ENCODE measurements around the gene DTHD1. TPM values are rescaled to one million over a fixed set of nuclear protein-coding genes. Genes with fewer than 3 reads are reported as not detected.
A peak's percentile ranks its signal among the peaks of the same experiment; 100 is the strongest.

Gene DTHD1
- total RNA-seq, 1 donor, result not detected

GRCh38 chr4:36283912-36284465 lies 2.6 kb downstream of the DTHD1 start:
- peak; percentile 3 for DNase-seq (ENCODE audit: low read depth)
- H3K4me3 ChIP-seq (ENCODE audit: low read depth, low read length), result no peak overlapping the region
- TF ChIP-seq, protein P1, sequence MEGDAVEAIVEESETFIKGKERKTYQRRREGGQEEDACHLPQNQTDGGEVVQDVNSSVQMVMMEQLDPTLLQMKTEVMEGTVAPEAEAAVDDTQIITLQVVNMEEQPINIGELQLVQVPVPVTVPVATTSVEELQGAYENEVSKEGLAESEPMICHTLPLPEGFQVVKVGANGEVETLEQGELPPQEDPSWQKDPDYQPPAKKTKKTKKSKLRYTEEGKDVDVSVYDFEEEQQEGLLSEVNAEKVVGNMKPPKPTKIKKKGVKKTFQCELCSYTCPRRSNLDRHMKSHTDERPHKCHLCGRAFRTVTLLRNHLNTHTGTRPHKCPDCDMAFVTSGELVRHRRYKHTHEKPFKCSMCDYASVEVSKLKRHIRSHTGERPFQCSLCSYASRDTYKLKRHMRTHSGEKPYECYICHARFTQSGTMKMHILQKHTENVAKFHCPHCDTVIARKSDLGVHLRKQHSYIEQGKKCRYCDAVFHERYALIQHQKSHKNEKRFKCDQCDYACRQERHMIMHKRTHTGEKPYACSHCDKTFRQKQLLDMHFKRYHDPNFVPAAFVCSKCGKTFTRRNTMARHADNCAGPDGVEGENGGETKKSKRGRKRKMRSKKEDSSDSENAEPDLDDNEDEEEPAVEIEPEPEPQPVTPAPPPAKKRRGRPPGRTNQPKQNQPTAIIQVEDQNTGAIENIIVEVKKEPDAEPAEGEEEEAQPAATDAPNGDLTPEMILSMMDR (IDR thresholded peaks at IDR 0.05; ENCODE audit: insufficient read depth, low read depth, low read length), result no peak

DNA sequence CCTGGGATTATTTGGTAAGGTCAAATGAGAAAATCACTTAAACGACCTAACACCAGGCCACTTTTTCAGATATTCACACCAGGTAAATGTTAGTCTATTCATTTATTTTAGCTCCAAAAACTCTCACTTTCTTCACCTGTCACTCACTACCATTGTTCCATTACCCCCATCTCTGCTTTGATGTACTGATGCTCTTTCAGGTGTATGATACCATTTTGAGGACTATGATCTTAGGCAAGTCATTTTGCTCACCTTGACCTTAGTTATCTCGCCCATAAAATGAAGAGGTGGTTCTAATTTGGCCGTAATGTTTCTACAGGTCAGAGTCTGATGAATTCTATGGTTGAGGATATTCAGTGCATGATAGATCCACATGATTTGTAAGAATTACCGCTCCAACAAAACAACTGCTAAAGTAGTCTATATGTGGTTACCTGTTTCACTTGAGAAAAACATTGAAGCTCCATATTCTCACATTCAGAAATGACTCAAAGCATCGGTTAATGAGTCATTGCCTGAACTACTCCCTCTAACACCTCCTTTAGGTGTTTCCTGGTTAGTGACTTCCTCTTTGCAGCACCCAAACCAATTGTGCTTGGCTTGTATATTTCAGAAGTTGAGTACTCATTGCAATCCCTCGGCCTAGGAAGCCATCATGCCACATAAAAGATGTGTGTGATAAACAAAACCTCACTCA lies 4.5 kb downstream of the DTHD1 start:
- no peak overlapping the region for H3K4me3 ChIP-seq (ENCODE audit: low read depth, low read length)
- TF ChIP-seq, protein P1 (IDR thresholded peaks at IDR 0.05; ENCODE audit: insufficient read depth, low read depth, low read length), result no peak
- DNase-seq (ENCODE audit: low read depth), result no peak

GRCh38 chr4:36286481-36286871 lies 5.1 kb downstream of the DTHD1 start:
- H3K4me3 ChIP-seq (ENCODE audit: low read depth, low read length), result no peak overlapping the region
- no peak for DNase-seq (ENCODE audit: low read depth)
- TF ChIP-seq, protein P1 (IDR thresholded peaks at IDR 0.05; ENCODE audit: insufficient read depth, low read depth, low read length), result no peak

DNA sequence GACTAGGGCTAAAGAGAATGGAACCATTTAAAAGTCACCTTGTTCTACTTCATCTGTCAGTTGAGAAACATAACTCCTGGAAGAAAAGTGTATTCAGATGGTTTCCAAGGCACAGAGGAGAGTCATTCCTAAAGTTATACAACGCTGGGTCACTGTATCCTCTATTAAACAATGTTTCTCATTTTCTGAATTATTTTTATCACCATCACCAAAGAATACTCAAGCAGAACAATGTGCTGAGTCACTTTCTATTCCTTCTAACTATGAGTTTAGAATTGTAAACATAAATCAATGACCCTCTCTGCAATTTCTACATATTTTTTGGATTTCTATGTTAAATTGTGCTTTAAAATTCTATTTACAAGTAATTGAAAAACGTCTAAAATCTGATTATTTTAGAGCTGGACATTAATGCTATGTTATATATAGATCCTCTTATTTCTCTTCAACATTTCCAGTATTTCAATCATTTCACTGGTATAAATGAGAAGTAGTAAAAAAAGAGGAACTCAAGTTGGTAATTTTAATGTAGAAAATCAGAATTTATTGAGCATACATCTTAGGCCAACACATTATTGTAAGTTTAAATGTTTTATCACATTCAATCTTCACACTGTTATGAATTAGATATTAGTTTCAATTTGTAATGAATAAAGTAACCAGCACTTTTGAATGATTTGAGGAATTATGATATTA lies 7.5 kb downstream of the DTHD1 start:
- no peak for DNase-seq (ENCODE audit: low read depth)
- H3K4me3 ChIP-seq (ENCODE audit: low read depth, low read length), result no peak overlapping the region
- TF ChIP-seq, protein P1 (IDR thresholded peaks at IDR 0.05; ENCODE audit: insufficient read depth, low read depth, low read length), result no peak

- H3K4me3 ChIP-seq (ENCODE audit: low read depth, low read length), result no peak overlapping the region
- DNase-seq (ENCODE audit: low read depth), result no peak
- TF ChIP-seq, protein P1 (IDR thresholded peaks at IDR 0.05; ENCODE audit: insufficient read depth, low read depth, low read length), result no peak
These were observed 9.2 kb downstream of the DTHD1 start for GRCh38 chr4:36290641-36291040.

DNA sequence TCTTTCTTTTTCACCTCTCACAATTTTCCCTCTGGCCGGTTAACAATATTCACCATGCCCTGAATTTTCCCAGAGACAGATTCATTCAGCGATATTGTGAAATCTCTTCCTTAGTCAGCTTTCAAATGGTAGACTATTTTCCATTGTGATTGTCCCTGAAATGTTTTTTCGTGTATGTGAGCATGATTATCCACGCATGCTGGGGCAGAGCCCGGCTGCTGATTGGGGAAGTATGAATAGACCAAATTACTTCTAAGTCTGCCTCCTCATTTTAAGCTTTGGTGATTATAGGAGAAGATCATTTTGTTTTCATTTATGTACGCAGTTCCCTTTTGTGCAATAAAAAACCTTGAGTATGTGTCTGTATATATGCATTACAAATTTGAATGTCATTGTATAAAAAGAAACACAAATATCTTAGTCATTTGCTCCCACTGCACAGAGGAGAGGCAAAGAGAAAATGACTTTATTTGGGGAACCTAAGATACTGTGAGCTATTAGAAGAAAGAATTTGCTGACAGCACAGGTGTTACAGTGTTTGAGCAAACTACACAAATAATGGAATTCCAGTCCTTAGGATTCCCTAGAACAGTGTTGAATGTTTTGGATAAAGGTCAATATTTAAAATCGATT lies 11.3 kb downstream of the DTHD1 start:
- DNase-seq (ENCODE audit: low read depth), result no peak
- no peak overlapping the region for H3K4me3 ChIP-seq (ENCODE audit: low read depth, low read length)
- TF ChIP-seq, protein P1 (IDR thresholded peaks at IDR 0.05; ENCODE audit: insufficient read depth, low read depth, low read length), result no peak

Data from fibroblast of villous mesenchyme (primary cell).